H1 (cell line): ENCODE results near the gene ART5. TPM values are rescaled to one million over a fixed set of nuclear protein-coding genes. Genes with fewer than 3 reads are reported as not detected.

Experiments used
- CTCF ChIA-PET: fragments of 300-600 bp; sonication (Branson Sonifier 250); formaldehyde crosslinking; loops from one replicate; lab custom pipeline; 2021; ENCODE audit not compliant: partially characterized antibody; lab: Charles Lee
- POLR2A ChIA-PET: fragments of 300-600 bp; sonication (Branson Sonifier 250); formaldehyde crosslinking; loops from one replicate; lab custom pipeline; 2021; ENCODE audit warnings: inconsistent platforms; ENCODE audit not compliant: partially characterized antibody; lab: Charles Lee
- DNase-seq, 2 experiments: peaks; one replicate each; pipeline versions ENCODE4 v3.0.0 to v3.0.0-alpha.2; 2010 to 2022; ENCODE audit warnings: low spot score in 2 of 2, low read depth in 1 of 2, mixed read lengths in 1 of 2
- FAIRE-seq: peaks from 2 replicates; lab custom pipeline; 2011; peaks lifted over from hg19 to GRCh38; lab: Jason Lieb, UNC
- H2AFZ ChIP-seq: 2 replicates; pipeline ENCODE4 v1.8.1; 2012; ENCODE audit warnings: low read length, inconsistent platforms
- H2AK5ac ChIP-seq: 2 replicates; pipeline ENCODE4 v1.6.1; 2013; ENCODE audit warnings: low read depth, low read length
- H2BK120ac ChIP-seq: replicated peaks from 2 replicates; pipeline ENCODE3; 2013; ENCODE audit warnings: low read depth, low read length, inconsistent platforms
- H2BK12ac ChIP-seq: 2 replicates; pipeline ENCODE4 v1.6.1; 2013; ENCODE audit warnings: low read depth, low read length
- H2BK15ac ChIP-seq: 2 replicates; pipeline ENCODE4 v1.6.1; 2013; ENCODE audit warnings: low read length
- H2BK20ac ChIP-seq: 2 replicates; pipeline ENCODE4 v1.6.1; 2013; ENCODE audit warnings: low read length
- H2BK5ac ChIP-seq: 2 replicates; pipeline ENCODE4 v1.6.1; 2013; ENCODE audit warnings: low read depth, low read length
- H3K14ac ChIP-seq: 2 replicates; pipeline ENCODE4 v1.6.1; 2013; ENCODE audit warnings: inconsistent platforms; ENCODE audit not compliant: insufficient read length
- H3K18ac ChIP-seq: 2 replicates; pipeline ENCODE4 v1.6.1; 2013; ENCODE audit warnings: low read length; ENCODE audit errors: extremely low read depth
- H3K23ac ChIP-seq: 2 replicates; pipeline ENCODE4 v1.6.1; 2013; ENCODE audit warnings: inconsistent platforms; ENCODE audit not compliant: insufficient read length
- H3K23me2 ChIP-seq: 2 replicates; pipeline ENCODE4 v1.6.1; 2013; ENCODE audit warnings: low read depth, low read length
- H3K27ac ChIP-seq: 2 replicates; pipeline ENCODE4 v1.6.1; 2011; ENCODE audit warnings: low read depth, low read length, inconsistent platforms
- H3K27me3 ChIP-seq, 4 experiments: replicated peaks in 1 of 4; 1 replicate in 1 of 4; 2 replicates in 3 of 4; pipeline versions ENCODE4 v1.6.1 to v1.8.1; 2011 to 2013; ENCODE audit warnings: low read length in 3 of 4, mild to moderate bottlenecking in 3 of 4, inconsistent platforms in 2 of 4, mixed read lengths in 2 of 4, moderate library complexity in 1 of 4; ENCODE audit not compliant: control insufficient read depth in 3 of 4, insufficient read depth in 3 of 4; ENCODE audit errors: extremely low read depth in 1 of 4
- H3K36me3 ChIP-seq, 4 experiments: 2 replicates each; pipeline versions ENCODE4 v1.6.1 to v1.8.1; 2011 to 2013; ENCODE audit warnings: mild to moderate bottlenecking in 4 of 4, low read length in 3 of 4, moderate library complexity in 2 of 4, control low read depth in 1 of 4, inconsistent platforms in 1 of 4; ENCODE audit not compliant: insufficient read depth in 4 of 4, control insufficient read depth in 2 of 4
- H3K4ac ChIP-seq: replicated peaks from 2 replicates; pipeline ENCODE3; 2013; ENCODE audit warnings: low read length, low read depth, mixed read lengths, inconsistent platforms; ENCODE audit not compliant: insufficient read length
- H3K4me1 ChIP-seq, 4 experiments: replicated peaks in 1 of 4; 1 replicate in 1 of 4; 2 replicates in 3 of 4; pipeline versions ENCODE4 v1.6.1 to v1.8.1; 2011 to 2013; ENCODE audit warnings: low read length in 3 of 4, inconsistent platforms in 2 of 4, mixed read lengths in 1 of 4; ENCODE audit not compliant: insufficient read depth in 4 of 4, control insufficient read depth in 3 of 4
- H3K4me2 ChIP-seq, 2 experiments: 2 replicates each; pipeline versions ENCODE4 v1.6.1 to v1.8.1; 2011 to 2013; ENCODE audit warnings: low read depth in 2 of 2, low read length in 2 of 2, control low read depth in 1 of 2, inconsistent platforms in 1 of 2, mild to moderate bottlenecking in 1 of 2; ENCODE audit not compliant: insufficient read depth in 1 of 2
- H3K4me3 ChIP-seq, 4 experiments: fragments of 200-600, 300-600 bp in 1 of 4; sonication (generic), shearing (Covaris generic), sonication (Bioruptor Twin) in 1 of 4; 2 replicates each; pipeline versions ENCODE4 v1.5.1 to v1.8.1; 2011 to 2016; ENCODE audit warnings: low read length in 4 of 4, low read depth in 3 of 4, control low read depth in 2 of 4, inconsistent platforms in 2 of 4, mild to moderate bottlenecking in 2 of 4, mixed read lengths in 1 of 4, moderate library complexity in 1 of 4; ENCODE audit not compliant: insufficient read depth in 2 of 4; ENCODE audit errors: extremely low read depth in 1 of 4
- H3K56ac ChIP-seq: replicated peaks from 2 replicates; pipeline ENCODE3; 2013; ENCODE audit warnings: low read depth, mild to moderate bottlenecking, mixed read lengths, low read length, inconsistent platforms; ENCODE audit not compliant: insufficient read length
- H3K79me1 ChIP-seq: 2 replicates; pipeline ENCODE4 v1.6.1; 2013; ENCODE audit warnings: low read depth, low read length, control low read depth
- H3K79me2 ChIP-seq, 2 experiments: 2 replicates each; pipeline versions ENCODE4 v1.6.1 to v1.8.1; 2012 to 2013; ENCODE audit warnings: low read length in 2 of 2, mild to moderate bottlenecking in 2 of 2, inconsistent platforms in 1 of 2; ENCODE audit not compliant: insufficient read depth in 2 of 2, control insufficient read depth in 1 of 2
- H3K9ac ChIP-seq, 4 experiments: replicated peaks in 1 of 4; 1 replicate in 1 of 4; 2 replicates in 3 of 4; pipeline versions ENCODE4 v1.6.1 to v1.8.1; 2011 to 2013; ENCODE audit warnings: low read depth in 3 of 4, low read length in 3 of 4, control low read depth in 2 of 4, mild to moderate bottlenecking in 2 of 4, moderate library complexity in 2 of 4, inconsistent platforms in 1 of 4; ENCODE audit errors: extremely low read depth in 1 of 4
- H3K9me3 ChIP-seq, 2 experiments: 2 replicates each; pipeline versions ENCODE4 v1.6.1 to v1.8.1; 2012 to 2013; ENCODE audit warnings: mild to moderate bottlenecking in 2 of 2, moderate library complexity in 2 of 2, control low read depth in 1 of 2, inconsistent platforms in 1 of 2, low read depth in 1 of 2, low read length in 1 of 2, mixed read lengths in 1 of 2; ENCODE audit not compliant: insufficient read depth in 2 of 2
- H4K20me1 ChIP-seq, 2 experiments: replicated peaks in 1 of 2; 2 replicates each; pipeline versions ENCODE3 to v1.8.1; 2011 to 2013; ENCODE audit warnings: inconsistent platforms in 2 of 2, low read length in 2 of 2, mild to moderate bottlenecking in 1 of 2; ENCODE audit not compliant: insufficient read depth in 2 of 2, control insufficient read depth in 1 of 2
- H4K5ac ChIP-seq: 2 replicates; pipeline ENCODE4 v1.6.1; 2013; ENCODE audit warnings: low read length, low read depth, mixed read lengths, inconsistent platforms; ENCODE audit not compliant: insufficient read length
- H4K8ac ChIP-seq: 2 replicates; pipeline ENCODE4 v1.8.0; 2013; ENCODE audit warnings: mild to moderate bottlenecking, moderate library complexity, low read length, inconsistent platforms; ENCODE audit not compliant: insufficient read depth; ENCODE audit errors: extremely low read depth
- H4K91ac ChIP-seq: replicated peaks from 2 replicates; pipeline ENCODE3; 2013; ENCODE audit warnings: low read length, mixed read lengths, inconsistent platforms; ENCODE audit not compliant: insufficient read length
- RAD21 ChIP-seq, 2 experiments: IDR thresholded peaks in 1 of 2; conservative IDR thresholded peaks in 1 of 2; 2 replicates each; pipeline ENCODE4 v1.6.1; 2011; ENCODE audit warnings: low read depth in 2 of 2, low read length in 2 of 2, improper control_type of control experiment in 1 of 2, inconsistent platforms in 1 of 2, mild to moderate bottlenecking in 1 of 2, moderate library complexity in 1 of 2
- SAP30 ChIP-seq: fragments of 300-600 bp; sonication (generic); IDR thresholded peaks from 2 replicates; pipeline ENCODE4 v1.7.1; 2012; ENCODE audit warnings: low read length, moderate library complexity, mild to moderate bottlenecking, inconsistent platforms; ENCODE audit not compliant: insufficient read depth, insufficient replicate concordance
- WGBS, 2 experiments: shearing (Covaris generic) in 1 of 2; methylation state at CpG; one replicate each; pipeline versions ENCODE4 v1.1.6 to v1.1.7; 2013 to 2015; ENCODE audit warnings: low lambda C conversion rate in 2 of 2, mixed read lengths in 2 of 2, inconsistent platforms in 1 of 2, low coverage in 1 of 2, missing lambda C conversion rate in 1 of 2; ENCODE audit not compliant: insufficient replicate concordance in 2 of 2, insufficient coverage in 1 of 2, insufficient read length in 1 of 2; ENCODE audit errors: extremely low coverage in 1 of 2, missing lambda C conversion rate in 1 of 2; 5-methylcytosine and 5-hydroxymethylcytosine counted together
- polyA plus RNA-seq, 7 experiments: library from polyadenylated mRNA; depleted of rRNA in 3 of 7; stranded (reverse) in 5 of 7; unstranded in 2 of 7; fragments of >200 nt in 5 of 7; fragments of 200-250 nt in 2 of 7; gene quantifications; 1 replicate in 5 of 7; 2 replicates in 1 of 7; 4 replicates in 1 of 7; pipeline versions ENCODE4 v1.2.1 to v1.2.3, GENCODE V29; 2011 to 2013; ENCODE audit warnings: missing spikeins in 2 of 7, mixed read lengths in 2 of 7
- total RNA-seq: library from RNA; stranded (reverse); fragmentation: NEBNext Ultra II Directional; extraction: Animal tissue kit (Norgen Biotek cat#: 25700); gene quantifications from 2 replicates; pipeline ENCODE4 v1.2.1, GENCODE V29; 2021

The ART5 gene
- total and polyA plus RNA-seq, 2 of the 8 experiments (the other 6 are each of a cell fraction or from before 2014, with no cell fraction given): 6.0 to 7.5 TPM

- Histone ChIP-seq H3K4me2 (no peak overlapping the region), H4K8ac (no peak overlapping the region), H3K18ac (no peak overlapping the region), H2BK12ac (no peak overlapping the region; the same call in 1 of the 2 replicates), H3K4ac (no peak overlapping the region), H3K23me2 (peaks cover 11% of the 10 kb centered on the region; the same call in 1 of the 2 replicates), H3K79me2 (no peaks in the 10 kb centered on the region), H3K9me3 (peaks cover 7% of the 10 kb centered on the region in 2 experiments; a peak in 2 of 4 replicates), H2BK5ac (no peak overlapping the region), H2BK20ac (no peak overlapping the region), H4K20me1 (no peaks in the 10 kb centered on the region), H4K5ac (no peak overlapping the region), H3K4me3 (no peak overlapping the region), H3K56ac (no peak overlapping the region), H2AFZ (no peak overlapping the region), H3K23ac (no peak overlapping the region), H2BK15ac (no peak overlapping the region; the same call in 1 of the 2 replicates), H3K27me3 (peaks cover 0 to 6% (median 0%) of the 10 kb centered on the region in 4 experiments; a peak in 4 of 7 replicates), H3K36me3 (no peaks in the 10 kb centered on the region), H3K79me1 (no peaks in the 10 kb centered on the region), H3K14ac (no peak overlapping the region), H3K9ac (no peak overlapping the region), H2BK120ac (no peak overlapping the region), H4K91ac (no peak overlapping the region), H3K4me1 (peaks cover 0 to 10% (median 1%) of the 10 kb centered on the region in 4 experiments; a peak in 4 of 7 replicates), H2AK5ac (0 out of 2 replicates have a peak overlapping the region, but pooled peaks have one; percentile 9), H3K27ac (no peak overlapping the region)
- CTCF ChIA-PET: interaction anchor here (1.1 kb wide), 1 partner anchor 19 kb away, joined by 4 read pairs; no protein-coding TSS in a partner anchor
- POLR2A ChIA-PET: no interaction called here
- 76% methylated on average over 7 of the region's 7 CpGs; no CpG with 5 or more reads in 1 of the 2 experiments for WGBS, 2 experiments
- no peak for DNase-seq
- TF ChIP-seq RAD21 (IDR thresholded peaks at IDR 0.05 in 1 of 2, conservative IDR thresholded peaks at IDR 0.05 in 1 of 2; ENCODE audit: low read depth in 2 of 2, low read length in 2 of 2) (0 out of 4 replicates have a peak, but pooled peaks of 1 of the 2 experiments have one; percentile 3), SAP30 (no peak)
- FAIRE-seq: no peak
Observed at GRCh38 chr11:3645552-3645951, 3.8 kb upstream of the ART5 start.
